ENCODE measurements around the gene PIGR. TPM values are rescaled to one million over a fixed set of nuclear protein-coding genes. Genes with fewer than 3 reads are reported as not detected.

PIGR gene
- total RNA-seq, 1 donor from 2014 or later = not detected

- TF ChIP-seq, protein P1, sequence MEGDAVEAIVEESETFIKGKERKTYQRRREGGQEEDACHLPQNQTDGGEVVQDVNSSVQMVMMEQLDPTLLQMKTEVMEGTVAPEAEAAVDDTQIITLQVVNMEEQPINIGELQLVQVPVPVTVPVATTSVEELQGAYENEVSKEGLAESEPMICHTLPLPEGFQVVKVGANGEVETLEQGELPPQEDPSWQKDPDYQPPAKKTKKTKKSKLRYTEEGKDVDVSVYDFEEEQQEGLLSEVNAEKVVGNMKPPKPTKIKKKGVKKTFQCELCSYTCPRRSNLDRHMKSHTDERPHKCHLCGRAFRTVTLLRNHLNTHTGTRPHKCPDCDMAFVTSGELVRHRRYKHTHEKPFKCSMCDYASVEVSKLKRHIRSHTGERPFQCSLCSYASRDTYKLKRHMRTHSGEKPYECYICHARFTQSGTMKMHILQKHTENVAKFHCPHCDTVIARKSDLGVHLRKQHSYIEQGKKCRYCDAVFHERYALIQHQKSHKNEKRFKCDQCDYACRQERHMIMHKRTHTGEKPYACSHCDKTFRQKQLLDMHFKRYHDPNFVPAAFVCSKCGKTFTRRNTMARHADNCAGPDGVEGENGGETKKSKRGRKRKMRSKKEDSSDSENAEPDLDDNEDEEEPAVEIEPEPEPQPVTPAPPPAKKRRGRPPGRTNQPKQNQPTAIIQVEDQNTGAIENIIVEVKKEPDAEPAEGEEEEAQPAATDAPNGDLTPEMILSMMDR (IDR thresholded peaks at IDR 0.05; ENCODE audit: unreplicated experiment) = no peak
- no peak overlapping the region for H3K27ac Mint-ChIP-seq (ENCODE audit: unreplicated experiment)
- no peak overlapping the region for H3K4me3 Mint-ChIP-seq (ENCODE audit: unreplicated experiment)
- H3K27me3 Mint-ChIP-seq (ENCODE audit: unreplicated experiment) = peaks cover 6% of the 10 kb centered on the region
- H3K9me3 Mint-ChIP-seq (ENCODE audit: unreplicated experiment) = no peaks in the 10 kb centered on the region
- no peak for DNase-seq (ENCODE audit: low spot score)
- no peaks in the 10 kb centered on the region for H3K4me1 Mint-ChIP-seq (ENCODE audit: unreplicated experiment)
- no peaks in the 10 kb centered on the region for H3K36me3 Mint-ChIP-seq (ENCODE audit: low read depth, unreplicated experiment)
These were observed 9.5 kb upstream of the PIGR start for GRCh38 chr1:206955476-206956451.

- Mint-ChIP-seq H3K4me1 (ENCODE audit: unreplicated experiment) (no peaks in the 10 kb centered on the region), H3K27me3 (ENCODE audit: unreplicated experiment) (peaks cover 6% of the 10 kb centered on the region), H3K27ac (ENCODE audit: unreplicated experiment) (no peak overlapping the region), H3K4me3 (ENCODE audit: unreplicated experiment) (no peak overlapping the region), H3K9me3 (ENCODE audit: unreplicated experiment) (no peaks in the 10 kb centered on the region), H3K36me3 (ENCODE audit: low read depth, unreplicated experiment) (no peaks in the 10 kb centered on the region)
- no peak for DNase-seq (ENCODE audit: low spot score)
- TF ChIP-seq, protein P1 (IDR thresholded peaks at IDR 0.05; ENCODE audit: unreplicated experiment) = no peak
These were observed 8.4 kb upstream of the PIGR start for GRCh38 chr1:206954459-206955342.

GRCh38 chr1:206953626-206954025, 7.4 kb upstream of the PIGR start:
- H3K36me3 Mint-ChIP-seq (ENCODE audit: low read depth, unreplicated experiment) = no peaks in the 10 kb centered on the region
- H3K9me3 Mint-ChIP-seq (ENCODE audit: unreplicated experiment) = no peaks in the 10 kb centered on the region
- no peaks in the 10 kb centered on the region for H3K4me1 Mint-ChIP-seq (ENCODE audit: unreplicated experiment)
- peak overlapping the region; percentile 68 for H3K27ac Mint-ChIP-seq (ENCODE audit: unreplicated experiment)
- DNase-seq (ENCODE audit: low spot score) = no peak
- peaks cover 6% of the 10 kb centered on the region for H3K27me3 Mint-ChIP-seq (ENCODE audit: unreplicated experiment)
- TF ChIP-seq, protein P1 (IDR thresholded peaks at IDR 0.05; ENCODE audit: unreplicated experiment) = no peak
- H3K4me3 Mint-ChIP-seq (ENCODE audit: unreplicated experiment) = no peak overlapping the region

DNA sequence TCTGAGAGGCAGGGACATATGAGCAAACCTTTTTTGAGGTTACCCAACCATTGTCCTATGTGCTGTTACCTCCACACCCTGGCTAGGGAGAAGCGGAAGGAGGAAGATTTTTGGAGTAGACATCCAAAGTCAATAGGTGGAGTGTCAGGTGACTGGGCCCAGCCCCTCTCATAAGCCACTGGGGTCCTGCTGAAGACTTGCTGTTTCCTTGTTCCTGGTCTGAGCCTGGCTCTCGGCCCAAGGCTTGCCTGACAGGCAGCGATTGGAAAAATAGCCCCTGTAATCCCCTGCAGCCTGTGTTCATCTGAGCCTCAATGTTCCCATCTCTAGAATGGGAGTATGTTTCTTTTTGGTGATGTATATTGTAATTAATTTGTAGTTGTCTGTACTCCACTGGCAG, 6.9 kb upstream of the PIGR start:
- H3K4me3 Mint-ChIP-seq (ENCODE audit: unreplicated experiment) = no peak overlapping the region
- TF ChIP-seq, protein P1 (IDR thresholded peaks at IDR 0.05; ENCODE audit: unreplicated experiment) = no peak
- no peaks in the 10 kb centered on the region for H3K4me1 Mint-ChIP-seq (ENCODE audit: unreplicated experiment)
- H3K27me3 Mint-ChIP-seq (ENCODE audit: unreplicated experiment) = peaks cover 6% of the 10 kb centered on the region
- no peaks in the 10 kb centered on the region for H3K36me3 Mint-ChIP-seq (ENCODE audit: low read depth, unreplicated experiment)
- DNase-seq (ENCODE audit: low spot score) = no peak
- no peaks in the 10 kb centered on the region for H3K9me3 Mint-ChIP-seq (ENCODE audit: unreplicated experiment)
- H3K27ac Mint-ChIP-seq (ENCODE audit: unreplicated experiment) = no peak overlapping the region

All from endothelial cell (in vitro differentiated cells).